Endometrium (tissue), 2 donors: ENCODE data around the gene NANP.
"Not testable (repeated sequence)": the region's sequence is repeated elsewhere in the genome, so short reads cannot be mapped to it uniquely, and the experiment has no call there.

Source experiments
- FAIRE-seq: peaks from 2 replicates; lab custom pipeline; 2012; peaks lifted over from hg19 to GRCh38; lab: Jason Lieb, UNC
- donor health status: control.
- donor health status: control.

Gene NANP

DNA sequence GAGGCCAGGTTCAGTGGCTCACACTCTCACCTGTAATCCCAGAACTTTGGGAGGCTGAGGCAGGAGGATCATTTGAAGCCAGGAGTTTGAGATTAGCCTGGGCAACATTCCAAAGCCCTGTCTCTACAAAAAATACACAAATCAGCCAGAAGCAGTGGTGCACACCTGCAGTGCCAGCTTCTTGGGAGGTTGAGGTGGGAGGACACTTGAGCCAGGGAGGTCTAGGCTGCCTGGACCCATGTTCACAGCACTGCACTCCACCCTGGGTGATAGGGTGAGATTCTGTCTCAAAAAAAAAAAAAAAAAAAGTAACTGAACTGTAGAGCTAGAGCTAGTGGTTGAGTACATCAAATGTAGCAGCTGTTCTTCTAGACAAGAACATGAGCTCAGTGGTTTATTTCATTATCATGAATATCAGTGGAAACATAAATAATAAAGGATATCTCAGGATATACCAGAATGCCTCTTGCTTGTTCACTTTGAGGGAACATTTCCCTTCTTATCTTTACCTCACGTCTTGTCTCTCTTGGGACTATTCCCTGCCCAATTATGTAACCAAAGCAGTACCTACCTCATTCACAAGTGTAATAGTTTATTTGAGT lies 17.6 kb downstream of the NANP start:
- no peak for FAIRE-seq

DNA sequence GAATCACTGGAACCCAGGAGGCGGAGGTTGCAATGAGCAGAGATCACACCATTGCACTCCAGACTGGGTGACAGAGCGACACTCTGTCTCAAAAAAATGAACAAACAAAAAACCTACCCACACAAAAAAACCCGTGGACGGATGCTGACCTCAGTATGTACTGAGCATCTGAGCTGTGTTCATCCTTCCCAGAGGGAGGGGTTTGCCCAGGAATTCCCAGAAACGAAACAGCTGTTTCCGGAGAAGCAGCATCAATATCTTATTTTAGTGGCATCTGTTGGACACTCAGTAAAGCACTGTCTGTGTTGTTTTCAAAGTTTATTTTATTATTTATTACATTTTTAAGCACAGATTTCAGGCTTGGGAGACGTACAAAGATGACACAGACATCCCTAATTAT lies 18.7 kb downstream of the NANP start:
- no peak for FAIRE-seq

DNA sequence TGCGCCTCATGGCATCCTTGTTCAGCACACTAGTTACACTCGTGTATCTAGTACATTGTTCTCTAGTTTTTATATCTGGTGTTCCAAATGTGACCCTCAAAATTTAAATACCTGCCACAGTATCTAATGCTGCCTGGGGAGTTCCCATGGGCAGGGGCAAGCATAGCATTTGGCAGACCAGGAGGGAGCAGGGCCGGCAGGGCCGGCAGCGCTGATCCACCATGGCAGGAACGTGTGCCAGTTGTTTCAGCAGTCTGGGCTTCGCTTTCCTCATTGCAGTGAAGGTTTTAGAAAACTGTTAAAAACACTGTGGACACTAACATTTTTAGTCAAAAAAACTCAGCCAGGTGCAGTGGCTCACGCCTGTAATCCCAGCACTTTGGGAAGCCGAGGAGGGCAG lies 19.2 kb downstream of the NANP start:
- FAIRE-seq: no peak

GRCh38 chr20:25602914-25603309 lies 20.9 kb downstream of the NANP start:
- not testable (repeated sequence) for FAIRE-seq

GRCh38 chr20:25602191-25602913 lies 21.5 kb downstream of the NANP start:
- FAIRE-seq: not testable (repeated sequence)

DNA sequence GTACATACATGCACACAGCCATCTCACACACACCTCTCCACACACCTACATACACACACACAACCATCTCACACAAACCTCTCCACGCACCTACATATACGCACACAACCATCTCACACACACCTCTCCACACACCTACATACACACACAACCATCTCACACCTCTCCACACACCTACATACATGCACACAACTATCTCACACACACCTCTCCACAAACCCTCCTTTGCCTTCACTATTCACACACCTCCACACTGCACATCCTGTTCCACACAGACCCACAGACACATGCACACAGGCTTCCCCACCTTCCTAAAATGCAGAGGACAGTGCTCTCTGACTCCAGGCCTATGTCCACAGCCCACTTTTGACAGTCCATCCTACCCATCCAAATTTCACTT lies 22.2 kb downstream of the NANP start:
- no peak for FAIRE-seq

DNA sequence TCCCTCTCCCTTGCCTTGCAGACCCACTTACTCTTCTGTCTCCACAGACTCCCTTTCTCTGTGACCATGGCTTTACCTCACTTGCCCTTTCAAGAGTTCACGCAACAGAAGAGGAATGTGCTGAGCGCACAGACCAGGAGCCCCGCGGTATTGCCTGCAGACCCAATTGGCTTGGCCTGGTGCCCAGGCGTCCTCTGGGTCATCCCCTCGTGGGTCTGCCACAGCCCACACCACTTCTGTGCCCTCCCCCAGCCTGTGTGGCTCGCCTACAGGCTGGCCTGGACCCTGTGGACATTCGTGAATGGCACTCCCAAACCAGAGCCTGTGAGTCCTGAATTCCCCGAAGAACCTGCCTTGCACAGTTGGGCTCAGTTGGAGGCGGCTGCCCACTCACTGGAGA lies 23.2 kb downstream of the NANP start:
- no peak for FAIRE-seq

DNA sequence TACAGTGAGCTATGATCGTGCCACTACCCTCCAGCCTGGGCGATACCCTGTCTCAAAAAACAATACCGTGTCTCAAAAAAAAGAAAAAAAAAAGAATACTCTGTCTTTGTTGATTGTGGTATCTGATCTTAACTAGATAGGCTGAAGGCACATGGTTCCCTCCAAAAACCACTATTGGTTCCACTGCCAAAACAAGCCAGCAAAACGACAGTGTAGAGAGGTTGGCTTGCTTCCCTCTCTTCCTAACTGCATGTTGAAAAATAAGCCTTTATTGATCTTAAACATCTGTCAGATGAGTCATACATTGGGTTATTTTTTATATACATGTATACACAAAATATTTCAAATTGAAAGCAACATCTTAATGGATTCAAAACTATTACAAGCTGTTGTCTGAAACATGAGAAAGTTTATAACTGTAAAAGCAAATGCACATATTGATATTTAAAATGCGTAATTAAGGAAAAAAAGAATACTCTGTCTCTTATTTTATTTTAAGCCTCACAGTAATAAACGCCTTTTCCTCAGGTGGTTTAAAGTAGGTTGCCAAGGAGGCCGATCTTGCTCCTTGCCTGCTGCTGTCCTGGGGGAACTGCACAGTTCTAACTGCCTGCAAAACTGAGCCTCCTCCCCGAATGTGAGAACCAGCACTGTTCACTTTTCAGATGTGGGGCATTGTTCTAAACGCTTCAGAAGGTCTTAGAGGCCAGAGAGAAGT lies 31.5 kb downstream of the NANP start:
- FAIRE-seq: peak; percentile 76

DNA sequence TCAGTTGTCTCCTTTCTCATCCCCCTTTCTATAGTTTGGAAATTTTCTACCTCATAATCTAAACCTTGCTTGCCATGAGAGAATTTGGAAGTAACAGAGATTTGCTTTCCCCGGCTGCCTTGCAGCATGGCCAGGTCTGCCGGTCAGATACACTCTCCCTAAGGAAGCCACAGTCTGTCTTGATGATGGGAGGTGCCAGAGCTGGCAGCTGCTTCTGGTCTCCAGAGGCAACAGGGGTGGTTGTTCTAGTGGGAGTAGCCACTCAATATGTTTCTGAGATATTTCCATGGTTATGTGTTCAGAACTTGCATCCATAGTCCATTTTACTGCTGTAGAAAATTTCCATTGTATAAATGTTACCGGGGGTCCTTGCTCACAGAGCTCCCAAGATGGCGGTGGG lies 33.0 kb downstream of the NANP start:
- FAIRE-seq: not testable (repeated sequence)

DNA sequence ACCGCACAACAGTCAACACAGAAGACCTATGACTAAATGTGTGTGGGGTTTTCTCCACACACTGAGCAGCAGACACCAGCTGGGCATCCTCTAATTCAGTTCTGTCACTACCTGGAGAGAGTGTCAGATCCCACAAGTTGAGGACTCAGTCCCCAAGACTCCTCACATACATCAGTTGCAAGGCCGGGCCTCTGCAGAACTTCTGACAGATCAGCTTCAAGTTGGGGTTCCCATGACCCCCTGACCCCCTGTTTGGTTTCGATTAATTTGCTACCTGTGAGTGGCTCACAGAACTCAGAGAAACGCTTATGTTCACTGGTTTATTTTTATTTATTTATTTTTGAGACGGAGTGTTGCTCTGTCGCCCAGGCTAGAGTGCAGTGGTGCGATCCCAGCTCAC lies 35.3 kb downstream of the NANP start:
- no peak for FAIRE-seq

DNA sequence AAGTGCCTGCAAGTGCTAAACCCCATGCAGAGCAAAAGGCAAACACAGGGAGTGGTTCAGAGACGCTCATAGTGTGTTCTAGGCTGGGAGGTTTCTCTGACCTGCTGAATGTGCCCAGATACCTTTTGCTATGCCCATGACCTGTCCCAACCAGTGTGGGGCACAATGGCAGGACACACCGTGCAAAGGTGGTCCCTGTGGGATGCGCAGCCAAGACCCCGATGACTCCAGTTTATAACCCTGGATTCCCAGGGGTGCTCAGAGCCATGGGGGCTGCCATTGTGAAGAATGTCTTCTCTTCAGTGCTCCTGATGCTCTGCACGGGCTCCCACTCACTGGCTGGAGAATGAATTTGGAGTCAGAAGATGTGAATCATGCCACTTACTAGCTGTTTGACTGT lies 36.3 kb downstream of the NANP start:
- FAIRE-seq: no peak

DNA sequence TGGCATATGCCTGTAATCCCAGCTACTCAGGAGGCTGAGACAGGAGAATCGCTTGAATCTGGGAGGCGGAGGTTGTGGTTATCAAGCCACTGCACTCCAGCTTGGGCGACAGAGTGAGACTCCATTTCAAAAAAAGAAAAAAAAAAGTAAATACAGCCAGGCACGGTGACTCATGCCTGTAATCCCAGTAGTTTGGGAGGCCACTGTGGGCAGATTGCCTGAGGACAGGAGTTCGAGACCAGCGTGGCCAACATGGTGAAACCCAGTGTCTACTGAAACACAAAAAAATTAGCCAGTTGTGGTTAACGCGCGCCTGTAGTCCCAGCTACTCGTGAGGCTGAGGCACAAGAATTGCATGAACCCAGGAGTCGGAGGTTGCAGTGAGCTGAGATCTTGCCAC lies 36.9 kb downstream of the NANP start:
- no peak for FAIRE-seq

DNA sequence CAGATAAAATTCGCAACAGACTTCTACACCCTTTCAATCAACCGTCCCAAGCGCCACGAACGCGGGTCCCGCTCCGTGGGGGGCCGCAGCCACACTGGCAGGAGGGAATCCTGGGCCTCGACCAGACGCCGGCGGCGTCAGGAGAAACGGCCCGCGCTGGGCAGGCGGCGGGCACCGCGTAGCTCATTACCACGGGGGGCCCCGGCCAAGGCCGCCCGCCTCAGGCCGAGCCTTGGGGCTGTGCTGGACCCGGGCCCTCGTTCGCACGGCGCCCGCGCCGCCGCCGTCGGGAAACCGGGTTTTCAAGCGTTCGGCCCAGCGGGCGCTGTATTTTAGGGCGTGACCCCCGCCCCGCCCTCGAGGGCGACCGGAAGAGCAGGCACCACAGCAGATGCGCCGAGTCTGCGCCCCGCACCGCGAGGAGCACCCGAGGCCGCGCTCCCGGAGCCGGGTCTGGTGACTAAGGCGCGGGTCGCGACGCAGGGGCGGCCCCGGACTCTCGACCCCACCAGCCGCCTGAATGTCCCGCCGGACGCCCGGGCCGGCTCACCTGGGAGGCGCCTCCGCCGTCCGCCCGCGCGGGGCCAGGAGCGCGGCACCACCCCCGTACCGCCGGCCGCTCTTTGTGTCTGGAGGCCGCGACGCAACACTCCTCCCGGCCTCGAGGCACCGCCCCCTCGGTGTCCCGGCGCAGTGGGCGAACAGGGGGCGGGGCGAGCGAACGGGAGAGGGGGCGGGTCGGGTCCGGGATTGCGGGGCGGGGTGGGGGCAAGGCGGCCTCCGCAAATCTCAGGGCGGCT lies 38.7 kb downstream of the NANP start, which contains the start of gene NINL:
NINL (minus strand) TSS at position 627 of the 800 bp plus-strand sequence. CDS start 58,944 bp downstream, outside the sequence.
- FAIRE-seq: no peak

GRCh38 chr20:25583607-25584006 lies 40.2 kb downstream of the NANP start:
- not testable (repeated sequence) for FAIRE-seq

GRCh38 chr20:25580711-25581110 lies 43.1 kb downstream of the NANP start:
- no peak for FAIRE-seq

DNA sequence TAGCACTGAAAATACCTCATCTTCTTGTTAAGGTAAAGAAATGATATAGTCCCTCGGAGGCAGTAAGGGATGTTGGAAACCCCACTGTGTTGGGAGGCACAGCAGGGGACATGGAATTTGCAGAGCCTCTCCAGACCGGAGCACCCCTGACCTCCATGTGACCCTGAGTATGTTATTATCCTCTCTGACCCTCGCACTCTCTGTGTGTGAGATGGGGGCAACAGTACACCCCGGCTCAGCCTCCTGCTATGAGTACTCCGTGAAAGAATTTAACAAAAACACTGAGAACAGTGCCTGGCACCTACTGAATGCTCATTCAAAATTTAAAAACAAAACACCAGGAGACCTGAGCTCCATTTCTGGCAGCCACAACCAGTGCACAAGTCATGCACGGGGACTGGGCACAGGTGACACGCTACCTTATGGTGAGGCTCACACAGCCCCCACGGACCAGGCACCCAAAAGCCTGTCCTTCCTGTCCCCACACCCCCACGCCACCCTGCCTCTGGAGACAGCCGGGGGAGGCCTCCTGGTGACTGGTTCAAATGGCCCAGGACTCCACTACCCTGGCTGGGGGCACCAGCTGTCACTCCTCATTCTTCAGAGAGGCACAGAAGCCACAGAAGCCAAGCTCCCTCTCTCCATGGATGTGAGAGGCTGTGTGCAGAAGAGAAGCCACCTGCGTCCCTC lies 44.6 kb downstream of the NANP start:
- FAIRE-seq: no peak

DNA sequence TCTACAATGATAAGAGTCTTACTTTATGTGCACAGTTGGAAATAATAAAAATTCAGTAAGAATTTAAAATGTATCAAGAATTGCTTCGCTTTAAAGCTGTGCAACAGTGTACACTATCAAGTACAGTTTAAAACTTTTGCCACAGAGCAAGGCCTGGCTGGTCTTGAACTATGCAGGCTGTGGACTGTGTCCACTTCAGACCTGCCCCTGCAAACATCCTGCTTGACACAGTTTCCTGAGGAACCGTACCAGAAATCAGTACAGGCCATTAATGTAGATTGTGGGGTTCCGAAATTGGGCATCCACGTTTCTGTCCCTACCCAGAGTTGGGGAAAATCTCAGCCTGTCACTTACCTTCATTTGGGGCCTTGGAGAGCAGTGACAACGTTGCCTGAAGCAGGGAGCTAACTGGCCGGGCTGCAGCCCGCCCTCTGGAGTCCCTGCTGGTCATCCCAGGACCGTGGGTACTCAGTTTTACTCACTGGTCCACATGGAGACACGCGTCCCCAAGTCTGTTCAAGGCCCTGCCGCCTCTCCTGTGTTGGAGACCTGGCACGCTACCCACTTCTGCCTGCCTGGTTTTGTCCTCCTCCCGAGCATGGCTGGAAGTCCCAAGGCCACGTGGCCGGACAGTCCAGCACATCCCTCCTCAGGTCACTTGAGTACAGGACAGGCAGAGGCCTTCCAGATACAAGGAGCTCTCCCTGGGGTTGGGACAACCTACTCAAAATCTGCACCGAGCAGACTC lies 46.9 kb downstream of the NANP start:
- no peak for FAIRE-seq

DNA sequence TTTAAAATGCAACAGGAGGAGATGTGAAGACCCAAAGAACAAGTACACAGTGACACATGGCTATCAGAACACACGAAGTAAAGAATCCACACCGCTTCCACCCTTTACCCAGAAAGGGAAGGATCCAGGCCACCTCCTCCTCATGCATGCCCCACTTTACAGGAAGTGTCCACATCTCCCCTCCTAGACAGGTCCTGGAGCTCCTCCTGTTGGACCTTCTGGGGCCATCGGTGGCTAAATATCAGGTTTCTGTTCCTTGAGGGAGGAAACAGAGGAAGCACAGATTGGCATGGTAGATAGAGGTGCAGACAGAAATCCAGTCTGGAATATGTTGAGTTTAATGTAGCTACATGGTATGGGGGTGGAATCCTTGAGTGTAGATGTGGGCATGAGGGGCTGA lies 49.4 kb downstream of the NANP start:
- FAIRE-seq: no peak

GRCh38 chr20:25573288-25574251 lies 50.2 kb downstream of the NANP start:
- no peak for FAIRE-seq

DNA sequence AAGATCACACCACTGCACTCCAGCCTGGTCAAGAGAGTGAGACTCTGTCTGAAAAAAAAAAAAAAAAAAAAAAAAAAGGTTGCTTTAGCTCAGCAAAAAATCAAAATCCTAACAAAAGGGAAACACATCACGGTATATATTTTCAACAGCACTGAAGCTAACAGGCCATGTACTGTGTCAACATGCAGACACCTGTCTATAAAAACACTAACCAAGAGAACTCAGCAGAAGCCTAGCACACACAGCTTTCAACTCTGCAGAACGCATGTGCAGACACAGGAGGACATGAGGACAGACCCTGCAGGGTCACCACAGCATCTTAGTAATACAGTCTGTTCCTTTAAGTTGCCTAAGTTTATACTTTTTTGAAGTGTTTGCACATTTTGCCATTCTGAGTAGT lies 52.0 kb downstream of the NANP start:
- no peak for FAIRE-seq
